Measurements from ENCODE around the gene CCL23.

DNA sequence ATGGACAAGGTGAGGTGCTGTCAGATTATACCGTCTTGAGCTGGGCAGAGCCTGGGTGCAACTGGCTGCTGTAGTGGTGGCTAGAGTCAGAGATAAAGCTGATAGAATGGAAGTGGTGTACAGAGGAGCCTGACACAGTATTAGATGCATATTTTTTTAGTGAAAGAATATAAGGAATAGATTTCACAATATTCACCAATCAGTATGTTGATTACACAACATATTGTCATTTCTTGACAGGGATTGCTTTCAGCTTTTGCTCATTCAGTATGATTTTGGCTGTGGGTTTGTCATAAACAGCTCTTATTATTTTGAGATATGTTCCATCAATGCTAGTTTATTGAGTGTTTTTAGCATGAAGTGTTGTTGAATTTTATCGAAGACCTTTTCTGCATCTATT lies 1.7 kb upstream of the CCL23 start:
- TF ChIP-seq CTCF (IDR thresholded peaks at IDR 0.05; ENCODE audit: low read depth, low read length, missing input control) (no peak), EGR1 (IDR thresholded peaks at IDR 0.05; ENCODE audit: low read depth in 2 of 2) (no peak), RAD21 (IDR thresholded peaks at IDR 0.05) (no peak), GABPA (IDR thresholded peaks at IDR 0.05 in 1 of 2, conservative IDR thresholded peaks at IDR 0.05 in 1 of 2) (no peak), JUND (IDR thresholded peaks at IDR 0.05) (no peak), FOXA1 (IDR thresholded peaks at IDR 0.05) (no peak), TAF1 (conservative IDR thresholded peaks at IDR 0.05) (no peak), RXRA (IDR thresholded peaks at IDR 0.05) (no peak)
- TF ChIP-seq, protein P1, sequence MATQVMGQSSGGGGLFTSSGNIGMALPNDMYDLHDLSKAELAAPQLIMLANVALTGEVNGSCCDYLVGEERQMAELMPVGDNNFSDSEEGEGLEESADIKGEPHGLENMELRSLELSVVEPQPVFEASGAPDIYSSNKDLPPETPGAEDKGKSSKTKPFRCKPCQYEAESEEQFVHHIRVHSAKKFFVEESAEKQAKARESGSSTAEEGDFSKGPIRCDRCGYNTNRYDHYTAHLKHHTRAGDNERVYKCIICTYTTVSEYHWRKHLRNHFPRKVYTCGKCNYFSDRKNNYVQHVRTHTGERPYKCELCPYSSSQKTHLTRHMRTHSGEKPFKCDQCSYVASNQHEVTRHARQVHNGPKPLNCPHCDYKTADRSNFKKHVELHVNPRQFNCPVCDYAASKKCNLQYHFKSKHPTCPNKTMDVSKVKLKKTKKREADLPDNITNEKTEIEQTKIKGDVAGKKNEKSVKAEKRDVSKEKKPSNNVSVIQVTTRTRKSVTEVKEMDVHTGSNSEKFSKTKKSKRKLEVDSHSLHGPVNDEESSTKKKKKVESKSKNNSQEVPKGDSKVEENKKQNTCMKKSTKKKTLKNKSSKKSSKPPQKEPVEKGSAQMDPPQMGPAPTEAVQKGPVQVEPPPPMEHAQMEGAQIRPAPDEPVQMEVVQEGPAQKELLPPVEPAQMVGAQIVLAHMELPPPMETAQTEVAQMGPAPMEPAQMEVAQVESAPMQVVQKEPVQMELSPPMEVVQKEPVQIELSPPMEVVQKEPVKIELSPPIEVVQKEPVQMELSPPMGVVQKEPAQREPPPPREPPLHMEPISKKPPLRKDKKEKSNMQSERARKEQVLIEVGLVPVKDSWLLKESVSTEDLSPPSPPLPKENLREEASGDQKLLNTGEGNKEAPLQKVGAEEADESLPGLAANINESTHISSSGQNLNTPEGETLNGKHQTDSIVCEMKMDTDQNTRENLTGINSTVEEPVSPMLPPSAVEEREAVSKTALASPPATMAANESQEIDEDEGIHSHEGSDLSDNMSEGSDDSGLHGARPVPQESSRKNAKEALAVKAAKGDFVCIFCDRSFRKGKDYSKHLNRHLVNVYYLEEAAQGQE (IDR thresholded peaks at IDR 0.05): no peak
- TF ChIP-seq, protein P2, sequence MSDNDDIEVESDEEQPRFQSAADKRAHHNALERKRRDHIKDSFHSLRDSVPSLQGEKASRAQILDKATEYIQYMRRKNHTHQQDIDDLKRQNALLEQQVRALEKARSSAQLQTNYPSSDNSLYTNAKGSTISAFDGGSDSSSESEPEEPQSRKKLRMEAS (IDR thresholded peaks at IDR 0.05): no peak
